NCI-H748 (cell line): ENCODE measurements around the gene MAPK6.
"Not testable (repeated sequence)": the region's sequence is repeated elsewhere in the genome, so short reads cannot be mapped to it uniquely, and the experiment has no call there.

ENCODE experiments used
- DNase-seq: peaks from one replicate; lab custom pipeline; 2025; ENCODE audit not compliant: unreplicated experiment; lab: John Stamatoyannopoulos, UW

Gene MAPK6

GRCh38 chr15:52078876-52079700 lies 60.1 kb downstream of the MAPK6 start:
- peak; percentile 64 for DNase-seq

GRCh38 chr15:52080031-52080430 lies 61.0 kb downstream of the MAPK6 start:
- no peak for DNase-seq

GRCh38 chr15:52080706-52081392 lies 61.8 kb downstream of the MAPK6 start:
- no peak for DNase-seq

- DNase-seq = no peak
Observed at GRCh38 chr15:52082197-52083036, 63.4 kb downstream of the MAPK6 start.

GRCh38 chr15:52083037-52083359 lies 64.0 kb downstream of the MAPK6 start:
- DNase-seq = not testable (repeated sequence)

GRCh38 chr15:52083603-52084002 lies 64.6 kb downstream of the MAPK6 start:
- DNase-seq = no peak

GRCh38 chr15:52085299-52085698 lies 66.3 kb downstream of the MAPK6 start:
- no peak for DNase-seq

GRCh38 chr15:52086011-52086786 lies 67.2 kb downstream of the MAPK6 start:
- DNase-seq = no peak

- no peak for DNase-seq
Observed at GRCh38 chr15:52090193-52090592, 71.2 kb downstream of the MAPK6 start.

- DNase-seq = no peak
Observed at GRCh38 chr15:52093167-52093538, 74.1 kb downstream of the MAPK6 start.

- DNase-seq = no peak
Observed at GRCh38 chr15:52093539-52094510, 74.8 kb downstream of the MAPK6 start.

- no peak for DNase-seq
Observed at GRCh38 chr15:52094811-52095584, 76.0 kb downstream of the MAPK6 start.

- DNase-seq = no peak
Observed at GRCh38 chr15:52095597-52096262, 76.7 kb downstream of the MAPK6 start.

GRCh38 chr15:52096536-52096935 lies 77.5 kb downstream of the MAPK6 start:
- DNase-seq = not testable (repeated sequence)

- DNase-seq = no peak
Observed at GRCh38 chr15:52097180-52097579, 78.2 kb downstream of the MAPK6 start.

- no peak for DNase-seq
Observed at GRCh38 chr15:52098323-52098722, 79.3 kb downstream of the MAPK6 start.

GRCh38 chr15:52099651-52100272 lies 80.7 kb downstream of the MAPK6 start:
- DNase-seq = no peak

GRCh38 chr15:52100807-52101442 lies 81.9 kb downstream of the MAPK6 start:
- no peak for DNase-seq
